HepG2 (cell line): ENCODE data around the gene SMAD1. TPM values are rescaled to one million over a fixed set of nuclear protein-coding genes. Genes with fewer than 3 reads are reported as not detected.

Experiments used
- ATAC-seq: fragments of 200-7000 bp; cut with Tn5 transposase; 3 replicates; pipeline ENCODE4 v1.9.1; 2020; ENCODE audit warnings: mild to moderate bottlenecking, moderate library complexity
- BruUV-seq: library from RNA; stranded (reverse); fragments of 400-500 nt; replicated peaks from 2 replicates; lab custom pipeline; 2021; lab: Mats Ljungman, UMichigan
- CTCF ChIA-PET: fragments of 300-600 bp; formaldehyde crosslinking; extraction: SDS; loops from one replicate; lab custom pipeline; 2021; ENCODE audit warnings: low total read pairs, inconsistent platforms, low intra/inter-chr PET ratio; lab: Yijun Ruan, JAX
- POLR2A ChIA-PET: fragments of 350-600 bp; sonication (Branson Sonifier 250); formaldehyde crosslinking; loops from one replicate; lab custom pipeline; 2020; ENCODE audit warnings: antibody characterized with exemption, inconsistent platforms; lab: Yijun Ruan, JAX
- DNase-seq: peaks from one replicate; pipeline ENCODE4 v3.0.0-alpha.2; 2015; ENCODE audit warnings: low spot score
- FAIRE-seq: peaks from 3 replicates; lab custom pipeline; 2011; peaks lifted over from hg19 to GRCh38; lab: Jason Lieb, UNC
- H2AFZ ChIP-seq: one replicate; pipeline ENCODE4 v1.6.1; 2011; ENCODE audit warnings: low read length, inconsistent platforms
- H3K27ac ChIP-seq: fragments of 300-600 bp; 3 replicates; pipeline ENCODE4 v1.8.0; 2011; ENCODE audit warnings: mixed run types, mild to moderate bottlenecking, mixed read lengths, low read length, inconsistent platforms; ENCODE audit not compliant: insufficient read depth; ENCODE audit errors: extremely low read length
- H3K27me3 ChIP-seq, 2 experiments: fragments of 200-600 bp in 1 of 2; 2 replicates in 1 of 2; 3 replicates in 1 of 2; pipeline versions ENCODE4 v1.6.0 to v1.8.0; 2011; ENCODE audit warnings: low read length in 2 of 2, mild to moderate bottlenecking in 2 of 2, moderate library complexity in 2 of 2, inconsistent platforms in 1 of 2; ENCODE audit not compliant: insufficient read depth in 2 of 2, control insufficient read depth in 1 of 2
- H3K36me3 ChIP-seq, 2 experiments: fragments of 200-600 bp in 1 of 2; replicated peaks in 1 of 2; 2 replicates in 1 of 2; 3 replicates in 1 of 2; pipeline versions ENCODE4 v1.5.1 to v1.8.0; 2011; ENCODE audit warnings: low read length in 2 of 2, inconsistent platforms in 1 of 2; ENCODE audit not compliant: insufficient read depth in 2 of 2, control insufficient read depth in 1 of 2
- H3K4me1 ChIP-seq: 2 replicates; pipeline ENCODE4 v1.5.1; 2012; ENCODE audit warnings: low read length, inconsistent platforms; ENCODE audit not compliant: insufficient read depth
- H3K4me2 ChIP-seq: 2 replicates; pipeline ENCODE4 v1.6.0; 2011; ENCODE audit warnings: low read depth, low read length, inconsistent platforms
- H3K4me3 ChIP-seq, 3 experiments: fragments of 200-600 bp in 1 of 3; sonication (generic), shearing (Covaris generic) in 1 of 3; replicated peaks in 1 of 3; 2 replicates each; pipeline ENCODE4 v1.5.1; 2011 to 2016; ENCODE audit warnings: low read length in 3 of 3, inconsistent platforms in 2 of 3, low read depth in 2 of 3, mild to moderate bottlenecking in 2 of 3, control low read depth in 1 of 3, mixed read lengths in 1 of 3; ENCODE audit not compliant: insufficient read depth in 1 of 3
- H3K79me2 ChIP-seq: one replicate; pipeline ENCODE4 v1.6.1; 2011; ENCODE audit warnings: low read length, inconsistent platforms; ENCODE audit not compliant: insufficient read depth
- H3K9ac ChIP-seq: 2 replicates; pipeline ENCODE4 v1.6.0; 2011; ENCODE audit warnings: mild to moderate bottlenecking, low read depth, low read length, inconsistent platforms; ENCODE audit not compliant: insufficient read depth
- H3K9me3 ChIP-seq: 2 replicates; pipeline ENCODE4 v1.5.1; 2012; ENCODE audit warnings: mild to moderate bottlenecking, low read length
- H4K20me1 ChIP-seq: 2 replicates; pipeline ENCODE4 v1.6.0; 2011; ENCODE audit warnings: inconsistent platforms, mild to moderate bottlenecking, low read length, moderate library complexity; ENCODE audit not compliant: insufficient read depth
- KDM2A ChIP-seq: sonication (generic); formaldehyde crosslinking; IDR thresholded peaks from 2 replicates; pipeline ENCODE4 v1.4.0; 2020; ENCODE audit warnings: low read depth, missing genetic modification reagents, borderline replicate concordance
- KLF6 ChIP-seq: IDR thresholded peaks from 2 replicates; pipeline ENCODE4 v1.8.0; 2016; ENCODE audit warnings: missing biosample characterization, missing genetic modification reagents
- KMT2B ChIP-seq: IDR thresholded peaks from 2 replicates; pipeline ENCODE4 v1.6.1; 2016; ENCODE audit warnings: missing genetic modification reagents, missing compliant biosample characterization
- PBX3 ChIP-seq: sonication (generic); formaldehyde crosslinking; IDR thresholded peaks from 2 replicates; pipeline ENCODE4 v1.8.1; 2023; ENCODE audit warnings: missing genetic modification reagents, inconsistent platforms, borderline replicate concordance
- PITX1 ChIP-seq: sonication (generic); formaldehyde crosslinking; IDR thresholded peaks from 2 replicates; pipeline ENCODE4 v1.5.1; 2020; ENCODE audit warnings: mild to moderate bottlenecking, missing genetic modification reagents
- SNRNP70 ChIP-seq: fragments of 200-400 bp; formaldehyde crosslinking; IDR thresholded peaks from 2 replicates; pipeline ENCODE4 v1.6.1; 2017; ENCODE audit warnings: mild to moderate bottlenecking, low read depth, low read length, moderate library complexity
- SP4 ChIP-seq: sonication (generic); formaldehyde crosslinking; IDR thresholded peaks from 2 replicates; pipeline ENCODE4 v1.8.1; 2023; ENCODE audit warnings: mild to moderate bottlenecking, missing genetic modification reagents
- SPEN ChIP-seq: sonication (generic); formaldehyde crosslinking; IDR thresholded peaks from 2 replicates; pipeline ENCODE4 v1.5.1; 2020; ENCODE audit warnings: low read depth, mild to moderate bottlenecking, missing genetic modification reagents
- SSRP1 ChIP-seq: IDR thresholded peaks from 2 replicates; pipeline ENCODE4 v1.6.1; 2016; ENCODE audit warnings: control low read depth
- WIZ ChIP-seq: sonication (generic); formaldehyde crosslinking; IDR thresholded peaks from 2 replicates; pipeline ENCODE4 v1.5.1; 2020; ENCODE audit warnings: mild to moderate bottlenecking, missing genetic modification reagents
- ZNF230 ChIP-seq: sonication (generic); formaldehyde crosslinking; IDR thresholded peaks from 2 replicates; pipeline ENCODE4 v1.4.0; 2020; ENCODE audit warnings: mild to moderate bottlenecking, missing genetic modification reagents
- ZNF24 ChIP-seq: fragments of 450-650 bp; IDR thresholded peaks from 2 replicates; pipeline ENCODE4 v1.6.1; 2017; ENCODE audit warnings: antibody characterized with exemption, mild to moderate bottlenecking
- ZNF546 ChIP-seq: sonication (generic); formaldehyde crosslinking; conservative IDR thresholded peaks from 2 replicates; pipeline ENCODE4 v1.8.1; 2023; ENCODE audit warnings: mild to moderate bottlenecking, missing genetic modification reagents
- ZNF784 ChIP-seq: sonication (generic); formaldehyde crosslinking; IDR thresholded peaks from 2 replicates; pipeline ENCODE4 v1.5.1; 2020; ENCODE audit warnings: missing genetic modification reagents, mild to moderate bottlenecking, borderline replicate concordance
- WGBS: methylation state at CpG from one replicate; pipeline ENCODE4 v1.1.6; 2017; ENCODE audit warnings: low lambda C conversion rate; 5-methylcytosine and 5-hydroxymethylcytosine counted together
- in situ Hi-C: cut with HindIII; loops from 2 replicates; pipeline ENCODE4 v1.10.0; 2017; ENCODE audit warnings: low pct_unique_long_range_greater_than_20kb; ENCODE audit not compliant: extremely low pct_ligation_motif_present
- intact Hi-C: fragments of 100-400 bp; cut with micrococcal nuclease; formaldehyde crosslinking; loops from one replicate; pipeline ENCODE4 v1.10.0; 2022; ENCODE audit not compliant: unreplicated experiment
- polyA plus RNA-seq, 8 experiments: library from polyadenylated mRNA; depleted of rRNA in 3 of 8; stranded (reverse) in 7 of 8; unstranded in 1 of 8; fragments of >200 nt; fragmentation: Illumina TruSeq in 4 of 8; extraction: Trizol in 4 of 8; gene quantifications; 2 replicates each; pipeline versions ENCODE4 v1.2.1 to v1.2.3, GENCODE V29; 2011 to 2016; ENCODE audit warnings: low read depth in 4 of 8, missing spikeins in 1 of 8, mixed read lengths in 1 of 8; ENCODE audit not compliant: insufficient read depth in 1 of 8
- total RNA-seq, 5 experiments: library from RNA; depleted of rRNA; stranded (reverse); fragments of >200 nt; fragmentation: Illumina TruSeq; extraction: Trizol; gene quantifications; 2 replicates each; pipeline ENCODE4 v1.2.3, GENCODE V29; 2016; ENCODE audit warnings: low read depth in 1 of 5

The SMAD1 gene
- total and polyA plus RNA-seq, 2 of the 13 experiments (the other 11 are each of a cell fraction or from before 2014, with no cell fraction given), result 12.7 to 16.6 TPM

- Histone ChIP-seq H3K9ac (no peak overlapping the region), H3K36me3 (no peaks in the 10 kb centered on the region), H3K4me3 (no peak overlapping the region), H3K4me1 (peaks cover 35% of the 10 kb centered on the region), H3K27me3 (no peaks in the 10 kb centered on the region), H3K27ac (no peak overlapping the region), H2AFZ (no peak overlapping the region), H3K4me2 (no peak overlapping the region), H3K9me3 (no peaks in the 10 kb centered on the region), H3K79me2 (peaks cover 43% of the 10 kb centered on the region), H4K20me1 (no peaks in the 10 kb centered on the region)
- TF ChIP-seq ZNF784 (CRISPR knock-in tag) (no peak), PITX1 (CRISPR knock-in tag) (no peak), SSRP1 (no peak), SP4 (CRISPR knock-in tag) (no peak), KMT2B (no peak), ZNF24 (no peak), SNRNP70 (no peak), SPEN (no peak), PBX3 (CRISPR knock-in tag) (no peak), KLF6 (CRISPR knock-in tag) (no peak), ZNF546 (CRISPR knock-in tag) (no peak), KDM2A (no peak), ZNF230 (no peak), WIZ (CRISPR knock-in tag) (no peak)
- FAIRE-seq (no peak), ATAC-seq (no peak), DNase-seq (no peak)
- intact Hi-C loops (no loop called here), in situ Hi-C loops (no loop called here)
- BruUV-seq, result no TSS peak
- ChIA-PET CTCF (no interaction called here), POLR2A (no interaction called here)
- 97% methylated on average over 2 of the region's 2 CpGs for WGBS
These were observed 6.7 kb downstream of the SMAD1 start for GRCh38 chr4:145488310-145488709.
